Panc1 (cell line): ENCODE measurements around the gene PHF10. TPM values are rescaled to one million over a fixed set of nuclear protein-coding genes. Genes with fewer than 3 reads are reported as not detected.

Experiments
- ATAC-seq: fragments of 200-7000 bp; cut with Tn5 transposase; 2 replicates; pipeline ENCODE4 v1.9.1; 2020; ENCODE audit warnings: mild to moderate bottlenecking, moderate library complexity
- BruUV-seq: library from RNA; stranded (reverse); fragments of 400-500 nt; replicated peaks from 2 replicates; lab custom pipeline; 2021; lab: Mats Ljungman, UMichigan
- CTCF ChIA-PET: fragments of 300-600 bp; sonication (Branson Sonifier 250); formaldehyde crosslinking; loops from one replicate; lab custom pipeline; 2022; ENCODE audit warnings: antibody characterized with exemption; lab: Charles Lee
- POLR2A ChIA-PET: fragments of 300-600 bp; sonication (Branson Sonifier 250); formaldehyde crosslinking; loops from one replicate; lab custom pipeline; 2022; ENCODE audit warnings: antibody characterized with exemption; lab: Charles Lee
- DNase-seq: peaks from one replicate; pipeline ENCODE4 v3.0.0-alpha.2; 2010; ENCODE audit warnings: low read depth, low spot score
- H3K27ac ChIP-seq: 2 replicates; pipeline ENCODE4 v1.5.1; 2011; ENCODE audit warnings: mild to moderate bottlenecking, low read length, inconsistent platforms
- H3K27me3 ChIP-seq: fragments of 200-500 bp; sonication (Bioruptor generic); 2 replicates; pipeline ENCODE4 v1.6.0; 2014; ENCODE audit warnings: low read length, inconsistent platforms; ENCODE audit not compliant: control insufficient read depth, insufficient read depth
- H3K36me3 ChIP-seq: fragments of 200-500 bp; sonication (Bioruptor generic); 2 replicates; pipeline ENCODE4 v1.5.1; 2014; ENCODE audit warnings: inconsistent platforms, mild to moderate bottlenecking, low read length, moderate library complexity; ENCODE audit not compliant: control insufficient read depth, insufficient read depth
- H3K4me1 ChIP-seq: 2 replicates; pipeline ENCODE4 v1.5.1; 2011; ENCODE audit warnings: inconsistent platforms, mild to moderate bottlenecking, low read length, moderate library complexity; ENCODE audit not compliant: control insufficient read depth, insufficient read depth
- H3K4me3 ChIP-seq, 2 experiments: 2 replicates each; pipeline ENCODE4 v1.5.1; 2011 to 2012; ENCODE audit warnings: low read depth in 2 of 2, low read length in 2 of 2, mild to moderate bottlenecking in 2 of 2, inconsistent platforms in 1 of 2, moderate library complexity in 1 of 2
- H3K9me3 ChIP-seq: fragments of 200-500 bp; sonication (Bioruptor generic); 2 replicates; pipeline ENCODE4 v1.5.1; 2014; ENCODE audit warnings: low read depth, mild to moderate bottlenecking, inconsistent platforms, low read length, moderate library complexity; ENCODE audit not compliant: control insufficient read depth, insufficient read depth
- CTCF ChIP-seq: fragments of 450-650 bp; IDR thresholded peaks from 2 replicates; pipeline ENCODE4 v1.5.1; 2017; ENCODE audit warnings: mild to moderate bottlenecking
- POLR2AphosphoS5 ChIP-seq: IDR thresholded peaks from 2 replicates; pipeline ENCODE4 v1.6.1; 2012; ENCODE audit warnings: mild to moderate bottlenecking, low read depth, low read length, moderate library complexity
- SIN3A ChIP-seq: IDR thresholded peaks from 2 replicates; pipeline ENCODE4 v1.6.1; 2012; ENCODE audit warnings: low read depth, mild to moderate bottlenecking, low read length, moderate library complexity, borderline replicate concordance; ENCODE audit not compliant: insufficient read depth
- TCF7L2 ChIP-seq: IDR thresholded peaks from 2 replicates; pipeline ENCODE4 v1.6.1; 2011; ENCODE audit warnings: mild to moderate bottlenecking, low read depth, low read length, inconsistent platforms
- in situ Hi-C: cut with HindIII; loops from 2 replicates; pipeline ENCODE4 v1.10.0; 2016; ENCODE audit warnings: low sequenced_read_pairs, low pct_unique_long_range_greater_than_20kb
- intact Hi-C: fragments of 100-400 bp; cut with micrococcal nuclease; formaldehyde crosslinking; loops from one replicate; pipeline ENCODE4 v1.10.0; 2022; ENCODE audit not compliant: unreplicated experiment
- total RNA-seq: library from RNA; stranded (reverse); gene quantifications from one replicate; pipeline ENCODE4 v1.2.1, GENCODE V29; 2021; ENCODE audit not compliant: unreplicated experiment
- TF ChIP-seq, protein P1 (sequence below), 2 experiments: IDR thresholded peaks; 2 replicates each; pipeline ENCODE4 v1.6.1; 2011 to 2012; ENCODE audit warnings: low read depth in 2 of 2, control low read depth in 1 of 2, low read length in 1 of 2, mild to moderate bottlenecking in 1 of 2, moderate library complexity in 1 of 2; ENCODE audit not compliant: insufficient read depth in 1 of 2

PHF10 gene
- total RNA-seq, 1 experiment from 2014 or later = 71.7 TPM

DNA sequence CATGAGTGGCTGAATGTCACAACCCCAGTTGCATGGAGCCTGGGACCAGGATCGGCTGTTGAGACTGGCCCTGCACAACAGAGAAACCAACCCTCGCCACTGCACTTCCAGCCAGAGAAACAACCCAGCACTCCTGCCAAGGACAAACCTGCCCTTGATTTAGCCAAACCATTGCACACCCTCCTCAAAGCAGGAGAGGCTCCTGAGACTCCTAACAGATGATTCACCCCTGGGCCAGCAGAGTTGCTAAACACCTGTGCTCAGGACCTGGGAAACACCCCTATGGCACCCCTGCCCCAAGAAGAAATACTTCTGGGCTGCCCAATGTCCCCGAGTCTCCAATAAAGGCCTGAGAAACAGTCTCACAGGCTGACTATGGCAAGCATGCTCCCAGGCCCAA is 40.2 kb downstream of the PHF10 start:
- POLR2A ChIA-PET = no interaction called here
- no TSS peak for BruUV-seq
- peaks cover 22% of the 10 kb centered on the region; the same call in 1 of the 2 replicates for H3K9me3 ChIP-seq
- ATAC-seq (no peak), DNase-seq (no peak)
- H3K36me3 ChIP-seq = peaks cover 10% of the 10 kb centered on the region; the same call in 1 of the 2 replicates
- H3K27ac ChIP-seq = no peak overlapping the region
- H3K4me3 ChIP-seq = no peak overlapping the region
- in situ Hi-C loops (no loop called here), intact Hi-C loops (no loop called here)
- CTCF ChIA-PET = interaction anchor here (0.5 kb wide), 1 partner anchor 61 kb away, joined by 5 read pairs; no protein-coding TSS in a partner anchor
- TF ChIP-seq TCF7L2 (no peak), SIN3A (no peak), POLR2AphosphoS5 (no peak), CTCF (no peak)
- TF ChIP-seq, protein P1, sequence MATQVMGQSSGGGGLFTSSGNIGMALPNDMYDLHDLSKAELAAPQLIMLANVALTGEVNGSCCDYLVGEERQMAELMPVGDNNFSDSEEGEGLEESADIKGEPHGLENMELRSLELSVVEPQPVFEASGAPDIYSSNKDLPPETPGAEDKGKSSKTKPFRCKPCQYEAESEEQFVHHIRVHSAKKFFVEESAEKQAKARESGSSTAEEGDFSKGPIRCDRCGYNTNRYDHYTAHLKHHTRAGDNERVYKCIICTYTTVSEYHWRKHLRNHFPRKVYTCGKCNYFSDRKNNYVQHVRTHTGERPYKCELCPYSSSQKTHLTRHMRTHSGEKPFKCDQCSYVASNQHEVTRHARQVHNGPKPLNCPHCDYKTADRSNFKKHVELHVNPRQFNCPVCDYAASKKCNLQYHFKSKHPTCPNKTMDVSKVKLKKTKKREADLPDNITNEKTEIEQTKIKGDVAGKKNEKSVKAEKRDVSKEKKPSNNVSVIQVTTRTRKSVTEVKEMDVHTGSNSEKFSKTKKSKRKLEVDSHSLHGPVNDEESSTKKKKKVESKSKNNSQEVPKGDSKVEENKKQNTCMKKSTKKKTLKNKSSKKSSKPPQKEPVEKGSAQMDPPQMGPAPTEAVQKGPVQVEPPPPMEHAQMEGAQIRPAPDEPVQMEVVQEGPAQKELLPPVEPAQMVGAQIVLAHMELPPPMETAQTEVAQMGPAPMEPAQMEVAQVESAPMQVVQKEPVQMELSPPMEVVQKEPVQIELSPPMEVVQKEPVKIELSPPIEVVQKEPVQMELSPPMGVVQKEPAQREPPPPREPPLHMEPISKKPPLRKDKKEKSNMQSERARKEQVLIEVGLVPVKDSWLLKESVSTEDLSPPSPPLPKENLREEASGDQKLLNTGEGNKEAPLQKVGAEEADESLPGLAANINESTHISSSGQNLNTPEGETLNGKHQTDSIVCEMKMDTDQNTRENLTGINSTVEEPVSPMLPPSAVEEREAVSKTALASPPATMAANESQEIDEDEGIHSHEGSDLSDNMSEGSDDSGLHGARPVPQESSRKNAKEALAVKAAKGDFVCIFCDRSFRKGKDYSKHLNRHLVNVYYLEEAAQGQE (IDR thresholded peaks at IDR 0.05; ENCODE audit: insufficient read depth in 1 of 2, low read depth in 2 of 2, low read length in 1 of 2) = no peak
- H3K4me1 ChIP-seq = no peaks in the 10 kb centered on the region
- no peaks in the 10 kb centered on the region for H3K27me3 ChIP-seq

GRCh38 chr6:169678342-169678741 is 46.0 kb downstream of the PHF10 start:
- ChIA-PET CTCF (no interaction called here), POLR2A (no interaction called here)
- intact Hi-C loops (no loop called here), in situ Hi-C loops (no loop called here)
- no peak for ATAC-seq
- no peak for DNase-seq
- Histone ChIP-seq H3K36me3 (no peaks in the 10 kb centered on the region; the same call in 1 of the 2 replicates), H3K27me3 (no peaks in the 10 kb centered on the region), H3K4me3 (no peak overlapping the region), H3K9me3 (peaks cover 9% of the 10 kb centered on the region; the same call in 1 of the 2 replicates), H3K4me1 (no peaks in the 10 kb centered on the region), H3K27ac (no peak overlapping the region)
- BruUV-seq = no TSS peak
- no peak for TF ChIP-seq SIN3A

GRCh38 chr6:169677096-169677495 is 47.2 kb downstream of the PHF10 start:
- ATAC-seq = no peak
- CTCF ChIA-PET = interaction anchor here (0.6 kb wide), 1 partner anchor 590 kb away, joined by 3 read pairs; no protein-coding TSS in a partner anchor

More at GRCh38 chr6:169677096-169677495, 47.2 kb downstream of the PHF10 start:
- Histone ChIP-seq H3K36me3 (peaks cover 7% of the 10 kb centered on the region; the same call in 1 of the 2 replicates), H3K27ac (no peak overlapping the region), H3K9me3 (peaks cover 9% of the 10 kb centered on the region; the same call in 1 of the 2 replicates), H3K27me3 (no peaks in the 10 kb centered on the region), H3K4me3 (no peak overlapping the region), H3K4me1 (no peaks in the 10 kb centered on the region)
- no peak for DNase-seq
- BruUV-seq = no TSS peak
- in situ Hi-C loops (no loop called here), intact Hi-C loops (no loop called here)
- TF ChIP-seq TCF7L2 (no peak), SIN3A (no peak), POLR2AphosphoS5 (no peak), CTCF (no peak)
- TF ChIP-seq, protein P1 (IDR thresholded peaks at IDR 0.05; ENCODE audit: insufficient read depth in 1 of 2, low read depth in 2 of 2, low read length in 1 of 2) = no peak
- POLR2A ChIA-PET = no interaction called here
